CD4-positive, alpha-beta T cell treated with Interleukin-10 for 1 hour (primary cell): ENCODE results near the gene RASSF9.
A peak's percentile ranks its signal among the peaks of the same experiment; 100 is the strongest.

Source experiments
- DNase-seq: peaks from one replicate; pipeline ENCODE4 v3.0.0-alpha.2; 2020

Gene RASSF9

GRCh38 chr12:85836197-85837090 is at the start of gene RASSF9:
TSS of gene RASSF9 (minus strand) at chr12:85836409. CDS start at chr12:85836201, 208 bp downstream.
- no peak for DNase-seq

DNA sequence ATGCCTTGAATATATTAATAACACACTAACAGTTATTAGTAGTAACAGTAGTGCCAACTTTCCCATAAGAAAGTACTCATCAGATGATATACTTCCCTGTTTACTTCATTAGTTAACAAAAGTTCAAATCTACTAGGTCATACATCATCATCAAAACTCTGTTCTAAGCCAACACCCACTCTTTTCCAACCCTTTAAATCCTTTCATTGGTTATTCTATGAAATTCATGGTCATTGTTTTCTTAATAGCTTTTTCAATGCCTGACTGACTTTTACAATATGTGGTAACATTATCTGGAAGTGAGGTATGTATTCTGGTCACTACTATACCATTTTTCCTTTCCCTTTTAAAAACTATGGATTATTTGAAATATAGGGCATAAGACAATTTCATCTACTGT is 47.6 kb upstream of the RASSF9 start:
- DNase-seq: no peak

GRCh38 chr12:85877459-85877858 is 41.2 kb upstream of the RASSF9 start:
- DNase-seq: no peak

DNA sequence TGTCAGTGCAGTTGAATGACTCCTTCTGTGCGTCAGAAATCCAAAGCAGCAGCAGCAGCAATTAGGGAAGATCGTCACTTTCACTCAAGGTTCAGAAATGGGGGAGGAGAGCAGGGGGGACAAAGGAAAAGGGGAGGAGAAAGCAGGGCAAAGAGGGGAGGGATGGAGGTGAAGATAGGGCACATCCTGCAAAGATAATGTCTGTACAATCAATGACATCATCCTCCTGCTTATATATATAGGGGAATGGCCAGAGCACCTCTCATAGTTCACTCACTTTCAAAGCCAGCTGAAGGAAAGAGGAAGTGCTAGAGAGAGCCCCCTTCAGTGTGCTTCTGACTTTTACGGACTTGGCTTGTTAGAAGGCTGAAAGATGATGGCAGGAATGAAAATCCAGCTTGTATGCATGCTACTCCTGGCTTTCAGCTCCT is 37.8 kb upstream of the RASSF9 start, which contains the start of gene NTS:
Gene NTS (plus strand): TSS at position 265 of the 431 bp plus-strand sequence. CDS start 109 bp downstream, at position 374.
- DNase-seq: no peak

DNA sequence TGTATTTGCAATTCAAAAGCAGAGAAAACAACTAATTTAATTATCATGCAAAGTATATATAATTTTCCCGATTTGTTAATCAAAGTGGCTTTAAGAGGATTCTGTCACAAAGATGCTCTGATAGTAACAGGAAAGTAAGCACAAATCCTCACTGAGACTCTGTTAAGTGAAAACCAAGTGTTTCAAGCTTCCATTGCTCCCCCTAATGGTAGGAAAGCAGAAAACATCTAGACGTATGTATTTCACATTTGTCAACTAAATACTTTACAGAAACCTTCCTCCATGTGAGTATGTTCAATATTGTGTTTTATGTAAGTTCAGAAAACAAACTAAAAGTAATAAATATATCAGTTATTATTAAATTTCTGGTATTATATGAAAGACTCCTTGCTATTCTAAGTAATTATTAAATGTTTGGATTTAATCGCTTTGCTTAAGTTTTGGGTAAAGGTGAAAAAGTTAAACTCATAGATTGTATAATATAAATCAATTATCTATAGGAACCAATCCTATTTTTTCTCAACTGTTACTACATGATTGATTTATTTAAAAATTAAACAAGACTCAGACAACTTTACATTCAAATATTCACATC is 36.4 kb upstream of the RASSF9 start:
- DNase-seq: peak; percentile 8

DNA sequence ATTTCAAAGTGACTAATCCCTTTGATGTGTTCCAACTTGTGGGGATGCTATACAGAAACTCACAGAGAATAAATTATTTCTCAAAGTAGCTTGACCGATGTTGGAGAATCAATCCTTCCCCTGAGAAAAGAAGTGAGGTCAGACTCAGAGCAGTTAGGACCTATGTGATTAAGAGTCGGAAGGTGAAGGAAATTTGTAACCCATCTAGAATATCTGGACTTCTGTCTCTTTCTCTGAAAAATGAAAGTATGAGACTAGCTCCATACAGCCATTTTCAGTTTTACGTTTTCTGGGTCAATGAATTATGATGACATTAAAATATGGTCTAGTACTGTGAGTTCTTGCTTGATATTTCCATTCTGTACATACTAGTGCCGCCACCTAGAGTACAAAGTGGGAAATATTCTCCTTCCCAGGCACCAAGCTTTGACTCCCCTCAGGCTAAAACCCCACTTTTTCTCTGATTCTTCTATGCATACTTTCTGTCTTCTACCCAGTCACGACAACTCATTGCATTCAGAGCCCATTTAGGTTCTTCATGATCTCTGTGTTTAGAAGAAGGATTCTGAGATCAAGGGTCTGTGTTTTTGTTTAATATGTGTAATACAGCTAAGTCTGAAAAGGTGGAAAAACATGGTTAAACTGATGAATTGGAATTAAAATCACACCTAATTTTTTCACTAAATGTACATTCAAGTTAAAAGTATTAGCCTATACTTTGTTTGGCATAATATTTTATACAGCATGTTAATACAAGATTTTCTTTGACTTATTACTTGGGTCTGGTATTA is 31.0 kb upstream of the RASSF9 start:
- no peak for DNase-seq

DNA sequence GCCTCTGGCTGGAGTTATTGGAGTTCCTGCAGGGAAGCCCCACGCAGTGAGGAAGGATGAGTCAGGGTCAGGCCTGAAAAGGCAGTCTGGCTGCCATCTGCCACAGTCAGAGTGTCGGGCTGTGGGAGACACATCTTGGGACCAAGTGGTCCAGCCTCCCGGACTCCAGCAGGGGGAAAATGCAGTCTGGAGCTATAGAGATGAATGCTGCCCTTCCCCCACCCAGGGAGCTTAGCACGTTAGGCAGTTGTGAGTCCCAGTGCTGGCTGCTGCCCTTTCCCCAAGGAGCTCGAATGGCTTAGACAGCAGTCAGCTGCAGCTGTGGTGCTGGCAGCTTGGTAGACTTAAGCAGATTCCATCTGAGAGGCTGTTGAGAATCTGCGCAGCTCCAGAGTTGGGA is 29.7 kb upstream of the RASSF9 start:
- DNase-seq: no peak

DNA sequence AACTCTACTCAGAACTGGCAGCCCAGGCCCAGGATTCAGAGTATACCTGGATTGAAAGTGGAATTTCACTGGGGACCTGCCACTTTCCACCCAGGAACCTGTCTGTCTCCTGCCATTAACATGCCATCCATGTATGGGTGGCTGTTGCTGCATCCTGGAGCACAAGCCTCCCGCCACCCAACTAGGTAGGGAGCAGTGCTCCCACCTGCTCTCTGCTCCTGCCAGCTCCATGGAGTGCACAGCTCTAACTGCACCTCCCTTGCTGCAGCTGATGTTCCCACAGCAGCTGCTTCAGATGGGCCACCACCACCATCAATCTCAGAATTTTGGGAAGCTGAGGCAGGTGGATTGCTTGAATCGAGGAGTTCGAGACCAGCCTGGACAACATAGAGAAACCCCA is 20.8 kb upstream of the RASSF9 start:
- DNase-seq: no peak

DNA sequence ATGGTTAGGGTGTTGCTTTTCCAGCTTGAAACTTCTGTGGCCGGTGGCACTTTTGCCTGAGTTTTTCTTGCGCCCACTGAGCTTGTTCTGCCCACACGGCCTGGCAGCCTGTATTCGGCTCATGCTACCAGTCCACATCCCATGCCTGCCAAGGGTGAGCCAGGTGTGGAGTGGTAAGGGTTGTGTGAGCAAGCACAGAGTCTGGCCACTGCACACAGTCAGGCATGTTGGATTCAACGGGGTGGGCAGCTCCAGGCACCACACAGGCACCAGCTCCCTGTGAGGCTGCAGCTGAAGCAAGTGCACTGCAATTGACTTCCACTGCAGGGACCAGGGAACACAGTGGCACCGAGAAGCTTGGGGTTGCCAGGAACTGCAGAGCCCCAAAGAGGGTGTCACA is 19.1 kb upstream of the RASSF9 start:
- DNase-seq: no peak

- DNase-seq: no peak
Observed at GRCh38 chr12:85849344-85849743, 13.1 kb upstream of the RASSF9 start.

DNA sequence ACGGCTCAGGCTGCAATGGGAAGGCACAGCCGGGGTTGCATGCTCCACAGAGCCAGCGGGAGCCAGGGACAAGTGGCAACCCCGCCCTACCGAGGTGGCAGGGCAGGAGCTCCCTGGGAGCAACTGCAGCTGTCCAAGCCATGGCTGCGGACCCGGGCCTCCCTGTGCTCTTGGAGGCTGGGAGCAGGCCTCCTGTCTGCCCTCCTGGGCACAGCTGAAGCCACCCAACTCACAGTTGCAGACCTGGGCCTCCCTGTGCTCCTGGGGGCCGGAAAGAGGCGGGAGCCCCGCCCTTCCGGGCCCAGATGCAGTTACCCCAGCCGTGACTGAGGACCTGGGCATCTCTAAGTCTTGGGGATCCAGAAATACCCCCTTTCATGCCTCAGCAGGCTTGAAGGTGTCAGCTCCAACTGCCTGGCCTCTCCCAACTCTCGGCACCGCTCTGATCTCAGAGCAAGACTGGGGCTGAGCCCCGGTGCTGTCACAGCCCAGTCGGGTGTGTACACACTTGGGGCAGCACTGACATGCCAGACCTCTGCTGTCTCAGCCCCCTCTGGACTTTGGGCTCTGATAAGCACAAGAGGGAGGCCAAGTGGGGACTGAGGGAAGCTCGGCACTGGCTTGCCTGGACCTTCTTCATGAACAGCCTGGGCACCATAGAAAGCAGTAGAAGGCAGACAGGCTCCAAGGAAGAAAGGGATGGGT is 7.5 kb upstream of the RASSF9 start:
- DNase-seq: no peak

DNA sequence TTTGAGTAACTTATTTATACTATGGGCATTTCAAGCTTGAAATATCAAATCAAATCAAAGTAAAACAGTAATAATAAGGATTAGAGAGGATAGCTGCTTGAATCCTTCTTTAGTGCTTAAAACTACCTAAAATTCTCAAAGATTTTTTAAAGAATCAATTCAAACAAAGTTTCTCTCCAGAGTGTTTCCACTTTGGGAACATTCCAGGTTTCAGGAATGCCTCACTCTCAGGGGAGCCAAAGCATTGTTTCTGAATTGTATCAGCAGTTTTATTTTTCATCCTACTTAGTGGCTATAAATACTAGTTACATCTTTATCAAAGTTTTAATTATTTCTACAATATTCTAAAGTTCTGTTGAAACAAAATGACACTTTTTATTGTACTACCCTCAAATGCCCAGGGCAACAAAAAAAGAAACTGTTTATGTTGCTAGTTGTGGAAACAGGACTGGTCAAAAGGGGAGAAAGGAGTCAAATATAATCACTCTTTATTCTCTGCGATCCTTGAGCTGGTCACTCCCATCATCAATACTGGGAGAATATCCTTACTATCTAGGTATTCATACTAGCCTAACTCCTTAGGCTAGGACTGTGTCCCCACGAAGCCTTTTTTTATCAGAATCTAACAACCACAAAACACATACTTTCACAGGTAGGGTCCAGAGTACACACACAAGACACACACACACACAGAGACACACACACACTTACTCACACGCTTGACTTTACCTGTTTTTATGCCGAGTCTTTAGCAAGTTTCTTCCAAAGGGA is 598 bp downstream of the RASSF9 start:
- no peak for DNase-seq

- no peak for DNase-seq
Observed at GRCh38 chr12:85834378-85834777, 1.8 kb downstream of the RASSF9 start.

DNA sequence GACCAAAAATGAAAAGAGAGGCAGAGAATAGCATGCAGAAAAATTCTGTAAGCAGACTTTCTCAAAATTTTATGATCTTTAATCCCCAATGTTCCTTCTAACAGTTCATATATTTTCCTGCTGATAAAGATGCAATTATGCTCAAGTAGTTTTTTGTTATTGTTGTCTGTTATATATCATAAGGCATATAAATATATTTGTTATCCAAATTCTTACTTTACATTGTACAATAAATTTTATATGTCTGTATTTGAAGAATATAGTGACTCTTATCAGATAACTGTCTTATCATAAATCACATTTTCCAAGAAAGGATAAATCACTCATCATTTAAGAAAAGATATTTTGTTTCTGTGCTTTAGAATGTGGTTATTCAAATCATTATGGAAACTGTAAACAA is 2.6 kb downstream of the RASSF9 start:
- no peak for DNase-seq

DNA sequence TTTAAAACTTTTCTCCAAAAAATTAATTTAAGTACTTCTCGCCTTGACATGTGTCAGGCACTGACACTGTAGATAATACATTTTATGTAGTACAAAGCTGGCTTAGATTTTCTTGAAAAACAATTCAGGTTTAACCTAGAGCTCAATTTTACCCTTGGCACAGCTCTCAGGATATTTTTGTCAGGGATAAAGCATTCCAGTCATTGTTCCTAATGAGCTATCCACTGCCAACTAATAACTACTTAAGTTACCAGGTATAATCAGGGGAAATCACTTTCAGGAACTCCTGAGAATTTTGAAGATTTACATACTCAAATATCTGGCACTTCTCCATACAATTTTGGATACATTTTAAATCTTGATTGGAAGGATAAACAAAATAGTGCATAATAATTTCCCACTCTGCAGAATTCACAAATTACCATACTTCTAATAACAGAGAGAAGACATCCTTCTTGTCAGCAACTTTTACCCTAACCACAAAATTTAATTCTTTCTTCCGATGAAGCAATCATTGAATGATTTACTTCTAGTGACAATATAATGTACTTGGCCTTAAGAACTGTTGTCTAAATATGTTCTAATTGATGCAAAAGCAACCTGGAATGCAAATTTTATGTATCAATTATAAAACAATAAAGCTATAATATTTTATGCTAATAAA is 4.8 kb downstream of the RASSF9 start:
- DNase-seq: no peak

DNA sequence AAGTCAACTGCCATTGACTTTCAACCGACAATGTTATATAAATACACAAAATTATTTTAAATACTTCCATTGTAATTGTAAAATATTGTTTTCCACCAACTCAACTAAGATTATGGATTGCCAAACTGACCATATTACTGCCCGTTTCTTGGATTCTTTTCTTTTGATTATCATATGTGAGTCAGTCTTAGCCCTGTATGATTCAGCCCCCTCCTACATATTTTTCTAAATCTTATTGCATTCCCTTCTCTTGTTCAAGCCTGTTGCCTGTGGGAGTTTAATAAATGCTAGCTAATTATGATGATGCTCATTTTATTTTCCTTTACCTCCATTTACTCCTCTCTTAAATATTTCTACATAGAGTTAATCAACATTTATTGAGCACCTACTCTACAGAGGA is 6.8 kb downstream of the RASSF9 start:
- DNase-seq: no peak

- DNase-seq: no peak
Observed at GRCh38 chr12:85828576-85828975, 7.6 kb downstream of the RASSF9 start.

- DNase-seq: no peak
Observed at GRCh38 chr12:85825746-85826145, 10.5 kb downstream of the RASSF9 start.

GRCh38 chr12:85823436-85824180 is 12.6 kb downstream of the RASSF9 start:
- no peak for DNase-seq

- DNase-seq: no peak
Observed at GRCh38 chr12:85821759-85822158, 14.4 kb downstream of the RASSF9 start.

DNA sequence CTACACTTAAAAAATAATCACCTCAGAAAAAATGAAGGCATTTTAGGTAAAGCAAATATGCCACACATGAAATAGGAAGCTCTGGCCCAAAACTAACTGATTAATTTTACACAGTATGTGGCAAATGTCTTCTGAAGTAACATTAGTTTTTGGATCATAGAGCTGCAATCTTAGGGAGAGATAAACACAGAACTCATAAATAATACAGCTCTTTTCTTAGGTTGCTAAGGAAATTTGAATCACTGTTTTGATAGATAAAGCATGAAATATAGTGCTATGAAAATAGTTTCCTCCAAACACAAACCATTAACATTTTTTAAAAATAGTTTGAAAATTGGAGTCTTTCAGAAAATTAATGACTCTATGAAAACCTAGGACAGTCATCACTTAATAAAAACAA is 15.0 kb downstream of the RASSF9 start:
- no peak for DNase-seq
